GM08714 (cell line): ENCODE data around the gene TSPAN1.

ENCODE experiments used
- H3K4me3 ChIP-seq: fragments of 200-500 bp; sonication (Bioruptor generic); 2 replicates; pipeline ENCODE4 v1.5.1; 2014; ENCODE audit warnings: mild to moderate bottlenecking, low read length, inconsistent platforms
- ZNF274 ChIP-seq: IDR thresholded peaks from 2 replicates; pipeline ENCODE4 v1.6.1; 2012; ENCODE audit warnings: mild to moderate bottlenecking, low read depth, low read length

TSPAN1 gene

GRCh38 chr1:46150085-46150484, 24.8 kb upstream of the TSPAN1 start:
- no peak for TF ChIP-seq ZNF274
- H3K4me3 ChIP-seq = no peak overlapping the region

GRCh38 chr1:46152016-46152415, 22.9 kb upstream of the TSPAN1 start:
- no peak for TF ChIP-seq ZNF274

GRCh38 chr1:46153228-46153627, 21.7 kb upstream of the TSPAN1 start:
- TF ChIP-seq ZNF274 = no peak
- no peak overlapping the region for H3K4me3 ChIP-seq

More at GRCh38 chr1:46152016-46152415, 22.9 kb upstream of the TSPAN1 start:
- H3K4me3 ChIP-seq = no peak overlapping the region

GRCh38 chr1:46153732-46154131, 21.2 kb upstream of the TSPAN1 start:
- TF ChIP-seq ZNF274 = no peak
- H3K4me3 ChIP-seq = no peak overlapping the region

GRCh38 chr1:46157916-46158311, 17.0 kb upstream of the TSPAN1 start:
- peak overlapping the region; percentile 36; the same call in 1 of the 2 replicates for H3K4me3 ChIP-seq

GRCh38 chr1:46158312-46159281, 16.3 kb upstream of the TSPAN1 start:
- TF ChIP-seq ZNF274 = no peak
- H3K4me3 ChIP-seq = peak overlapping the region; percentile 36; the same call in 1 of the 2 replicates

More at GRCh38 chr1:46157916-46158311, 17.0 kb upstream of the TSPAN1 start:
- no peak for TF ChIP-seq ZNF274

- peak overlapping the region; percentile 35; the same call in 1 of the 2 replicates for H3K4me3 ChIP-seq
- no peak for TF ChIP-seq ZNF274
Observed at GRCh38 chr1:46159516-46159915, 15.4 kb upstream of the TSPAN1 start.

GRCh38 chr1:46160212-46160611, 14.7 kb upstream of the TSPAN1 start:
- H3K4me3 ChIP-seq = peak overlapping the region; percentile 61; the same call in 1 of the 2 replicates
- no peak for TF ChIP-seq ZNF274

GRCh38 chr1:46166521-46167462, 8.1 kb upstream of the TSPAN1 start:
- TF ChIP-seq ZNF274 = no peak
- peak overlapping the region; percentile 16; the same call in 1 of the 2 replicates for H3K4me3 ChIP-seq

GRCh38 chr1:46168477-46168876, 6.4 kb upstream of the TSPAN1 start:
- TF ChIP-seq ZNF274 = no peak

GRCh38 chr1:46169811-46170454, 5.0 kb upstream of the TSPAN1 start:
- H3K4me3 ChIP-seq = no peak overlapping the region
- TF ChIP-seq ZNF274 = no peak

More at GRCh38 chr1:46168477-46168876, 6.4 kb upstream of the TSPAN1 start:
- no peak overlapping the region for H3K4me3 ChIP-seq

GRCh38 chr1:46171351-46171750, 3.5 kb upstream of the TSPAN1 start:
- no peak overlapping the region for H3K4me3 ChIP-seq

GRCh38 chr1:46171871-46172270, 3.0 kb upstream of the TSPAN1 start:
- H3K4me3 ChIP-seq = no peak overlapping the region
- no peak for TF ChIP-seq ZNF274

More at GRCh38 chr1:46171351-46171750, 3.5 kb upstream of the TSPAN1 start:
- TF ChIP-seq ZNF274 = no peak
